ENCODE measurements around the gene ZNF516. TPM values are rescaled to one million over a fixed set of nuclear protein-coding genes. Genes with fewer than 3 reads are reported as not detected.

The ZNF516 gene
- total RNA-seq, 1 donor from 2014 or later, result 21.6 TPM

DNA sequence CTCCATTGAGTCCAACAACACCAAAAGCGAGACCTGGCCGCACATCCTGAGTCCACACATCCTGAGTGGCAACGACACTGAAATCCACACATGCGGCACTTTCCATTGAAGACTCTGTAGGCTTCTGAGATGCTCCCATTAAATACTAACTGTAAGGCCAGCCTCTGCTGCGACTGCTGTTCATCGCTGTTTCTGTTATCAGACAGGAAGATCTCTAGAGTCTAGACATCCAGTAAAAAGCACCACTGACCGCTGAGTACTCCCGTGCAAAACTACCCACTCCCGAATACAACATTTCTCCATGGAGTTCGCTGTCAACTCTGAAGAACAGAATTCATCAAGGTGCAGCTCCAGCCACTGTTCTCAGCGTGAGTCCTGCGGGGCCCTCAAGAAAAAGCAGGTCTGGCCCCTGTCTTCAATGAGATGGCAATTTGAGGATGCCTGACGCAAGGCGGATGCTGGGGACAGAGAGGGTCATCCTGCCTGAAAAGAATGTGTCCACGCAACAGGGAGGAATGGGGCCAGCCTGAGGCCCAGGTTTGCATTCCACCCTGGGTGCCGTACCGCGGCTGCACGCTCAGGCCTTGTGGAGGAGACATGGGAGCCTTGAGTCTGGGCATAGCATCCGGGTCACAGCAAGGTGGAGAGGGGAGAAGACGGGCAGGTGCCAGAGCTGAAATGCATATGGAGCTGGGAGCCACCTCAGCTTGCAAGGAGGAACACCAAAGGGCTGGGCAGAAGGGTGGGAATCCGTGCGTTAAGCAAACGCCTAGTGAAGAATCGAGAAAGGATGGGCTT lies 61.9 kb downstream of the ZNF516 start:
- intact Hi-C loops (cut with DNase I), result no loop called here
- no peak overlapping the region for H3K27ac ChIP-seq
- DNase-seq (ENCODE audit: low spot score in 2 of 2), result no peak
- no peak overlapping the region for H3K4me3 ChIP-seq
- no peaks in the 10 kb centered on the region for H3K27me3 ChIP-seq
- H3K4me1 ChIP-seq, result peaks cover 0 to 6% of the 10 kb centered on the region in 2 donors
- peaks cover 6 to 9% of the 10 kb centered on the region in 2 donors for H3K36me3 ChIP-seq
- no peak for TF ChIP-seq CTCF (IDR thresholded peaks at IDR 0.05)
- H3K9me3 ChIP-seq, result no peaks in the 10 kb centered on the region

- Histone ChIP-seq H3K27me3 (no peaks in the 10 kb centered on the region), H3K4me1 (peaks cover 0 to 6% of the 10 kb centered on the region in 2 donors), H3K4me3 (no peak overlapping the region), H3K9me3 (no peaks in the 10 kb centered on the region), H3K27ac (no peak overlapping the region), H3K36me3 (peaks cover 6 to 9% of the 10 kb centered on the region in 2 donors)
- DNase-seq (ENCODE audit: low spot score in 2 of 2), result no peak
- intact Hi-C loops (cut with DNase I), result no loop called here
- TF ChIP-seq CTCF (IDR thresholded peaks at IDR 0.05), result no peak
Observed at GRCh38 chr18:76432274-76432755, 62.7 kb downstream of the ZNF516 start.

- intact Hi-C loops (cut with DNase I), result no loop called here
Observed at GRCh38 chr18:76431437-76432273, 63.4 kb downstream of the ZNF516 start.

GRCh38 chr18:76430636-76431035 lies 64.4 kb downstream of the ZNF516 start:
- Histone ChIP-seq H3K27ac (no peak overlapping the region), H3K9me3 (no peaks in the 10 kb centered on the region), H3K4me3 (no peak overlapping the region), H3K27me3 (no peaks in the 10 kb centered on the region), H3K4me1 (peaks cover 0 to 6% of the 10 kb centered on the region in 2 donors), H3K36me3 (peaks cover 6 to 9% of the 10 kb centered on the region in 2 donors)
- intact Hi-C loops (cut with DNase I), result no loop called here
- TF ChIP-seq CTCF (IDR thresholded peaks at IDR 0.05), result no peak
- no peak for DNase-seq (ENCODE audit: low spot score in 2 of 2)

More at GRCh38 chr18:76431437-76432273, 63.4 kb downstream of the ZNF516 start:
- H3K36me3 ChIP-seq, result peaks cover 6 to 9% of the 10 kb centered on the region in 2 donors
- DNase-seq (ENCODE audit: low spot score in 2 of 2), result no peak
- no peak overlapping the region for H3K4me3 ChIP-seq
- H3K4me1 ChIP-seq, result peaks cover 0 to 6% of the 10 kb centered on the region in 2 donors
- no peak for TF ChIP-seq CTCF (IDR thresholded peaks at IDR 0.05)
- no peaks in the 10 kb centered on the region for H3K9me3 ChIP-seq
- H3K27ac ChIP-seq, result no peak overlapping the region
- H3K27me3 ChIP-seq, result no peaks in the 10 kb centered on the region

- no peak overlapping the region for H3K4me3 ChIP-seq
- no peaks in the 10 kb centered on the region for H3K9me3 ChIP-seq
- no peak overlapping the region for H3K27ac ChIP-seq
- peaks cover 0 to 6% of the 10 kb centered on the region in 2 donors for H3K4me1 ChIP-seq
- intact Hi-C loops (cut with DNase I), result no loop called here
- no peaks in the 10 kb centered on the region for H3K27me3 ChIP-seq
- no peak for TF ChIP-seq CTCF (IDR thresholded peaks at IDR 0.05)
- DNase-seq (ENCODE audit: low spot score in 2 of 2), result no peak
- peaks cover 6 to 9% of the 10 kb centered on the region in 2 donors for H3K36me3 ChIP-seq
Observed at GRCh38 chr18:76429262-76430126, 65.5 kb downstream of the ZNF516 start.

Data from ascending aorta (tissue), 2 donors.